Thyroid gland (tissue), 4 donors: ENCODE results near the gene DYDC2. TPM values are rescaled to one million over a fixed set of nuclear protein-coding genes. Genes with fewer than 3 reads are reported as not detected.

Experiments
- DNase-seq, 2 donors: peaks; one replicate each; pipeline ENCODE4 v3.0.0-alpha.2; 2019
- H3K27ac ChIP-seq, 3 donors: fragments of 200-600 bp; sonication (generic); 1 replicate in 2 of 3; 2 replicates in 1 of 3; pipeline ENCODE4 v1.5.1; 2016 to 2019; ENCODE audit warnings: mild to moderate bottlenecking in 1 of 3, moderate library complexity in 1 of 3
- H3K27me3 ChIP-seq: fragments of 200-600 bp; sonication (generic); one replicate; pipeline ENCODE4 v1.5.1; 2019
- H3K36me3 ChIP-seq, 2 donors: fragments of 200-600 bp; sonication (generic); one replicate each; pipeline ENCODE4 v1.5.1; 2016 to 2019
- H3K4me1 ChIP-seq, 2 donors: fragments of 200-600 bp; sonication (generic); one replicate each; pipeline ENCODE4 v1.5.1; 2017 to 2019
- H3K4me3 ChIP-seq, 3 donors: fragments of 200-600 bp; sonication (generic); replicated peaks in 1 of 3; 1 replicate in 2 of 3; 2 replicates in 1 of 3; pipeline ENCODE4 v1.5.1; 2016; ENCODE audit warnings: mild to moderate bottlenecking in 1 of 3
- H3K9me3 ChIP-seq: fragments of 200-600 bp; sonication (generic); one replicate; pipeline ENCODE4 v1.5.1; 2017
- POLR2A ChIP-seq, 2 donors: fragments of 450-650 bp; IDR thresholded peaks; one replicate each; pipeline ENCODE4 v1.6.1; 2017; ENCODE audit warnings: antibody characterized with exemption in 2 of 2, mild to moderate bottlenecking in 2 of 2, moderate library complexity in 1 of 2
- WGBS, 2 donors: methylation state at CpG; one replicate each; pipeline ENCODE4 v1.1.5; 2017; 5-methylcytosine and 5-hydroxymethylcytosine counted together
- intact Hi-C: fragments of 100-400 bp; cut with DNase I; formaldehyde crosslinking; loops from one replicate; pipeline ENCODE4 v1.15.1; 2023
- total RNA-seq, 4 donors: library from RNA; depleted of rRNA; stranded (reverse); fragments of >200 nt; gene quantifications; one replicate each; pipeline ENCODE4 v1.2.3, GENCODE V29; 2016
- TF ChIP-seq, protein P1 (sequence below), 6 experiments: fragments of 200-600 bp in 3 of 6; fragments of 450-650 bp in 3 of 6; sonication (generic) in 3 of 6; IDR thresholded peaks; one replicate each; pipeline ENCODE4 v1.5.1; 2016 to 2019; ENCODE audit warnings: antibody characterized with exemption in 6 of 6, mild to moderate bottlenecking in 2 of 6, inconsistent platforms in 1 of 6, moderate library complexity in 1 of 6

Gene DYDC2, protein sequence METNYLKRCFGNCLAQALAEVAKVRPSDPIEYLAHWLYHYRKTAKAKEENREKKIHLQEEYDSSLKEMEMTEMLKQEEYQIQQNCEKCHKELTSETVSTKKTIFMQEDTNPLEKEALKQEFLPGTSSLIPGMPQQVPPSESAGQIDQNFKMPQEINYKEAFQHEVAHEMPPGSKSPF
- not detected for total RNA-seq

DNA sequence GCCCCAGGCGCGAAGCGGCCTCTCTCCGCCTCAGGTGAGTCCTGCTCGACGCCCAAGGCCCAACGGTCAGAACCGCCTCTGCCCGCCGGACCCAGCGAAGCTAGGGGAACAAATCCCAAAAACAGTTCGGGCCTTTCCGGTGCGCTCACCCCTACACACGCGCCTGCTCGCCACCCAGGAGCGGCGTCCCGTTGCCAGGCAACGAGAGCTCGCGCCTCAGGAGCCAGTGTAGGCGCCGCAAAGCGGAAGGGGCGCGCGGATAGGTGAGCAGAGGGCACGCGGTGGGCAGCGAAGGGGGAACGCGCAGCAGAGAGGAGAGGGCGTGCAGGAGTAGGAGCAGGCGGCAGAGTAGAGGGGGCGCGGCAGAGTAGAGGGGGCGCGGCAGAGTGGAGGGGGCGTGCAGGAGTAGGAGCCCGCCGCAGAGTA lies at the start of gene DYDC2, which contains the start of gene DYDC1:
DYDC2 (plus strand) TSS at position 219 of the 426 bp plus-strand sequence. CDS start 5,663 bp downstream, outside the sequence.
DYDC1 (minus strand) TSS at position 193 of the 426 bp plus-strand sequence. CDS start 4,154 bp downstream, outside the sequence.
- Histone ChIP-seq H3K27ac (no peak within 1 kb of the TSS), H3K9me3 (no peaks in the 10 kb centered on the region), H3K36me3 (no peaks in the 10 kb centered on the region), H3K4me3 (peak within 1 kb of the TSS in 1 of 3 donors; percentile 37), H3K27me3 (no peaks in the 10 kb centered on the region), H3K4me1 (peaks cover 4 to 6% of the 10 kb centered on the region in 2 donors)
- peak; percentile 64 to 76 for DNase-seq
- intact Hi-C loops, result no loop called here
- WGBS, 2 donors, result 0 to 1% methylated on average over 22 to 24 of the region's 43 CpGs
- TF ChIP-seq, protein P1, sequence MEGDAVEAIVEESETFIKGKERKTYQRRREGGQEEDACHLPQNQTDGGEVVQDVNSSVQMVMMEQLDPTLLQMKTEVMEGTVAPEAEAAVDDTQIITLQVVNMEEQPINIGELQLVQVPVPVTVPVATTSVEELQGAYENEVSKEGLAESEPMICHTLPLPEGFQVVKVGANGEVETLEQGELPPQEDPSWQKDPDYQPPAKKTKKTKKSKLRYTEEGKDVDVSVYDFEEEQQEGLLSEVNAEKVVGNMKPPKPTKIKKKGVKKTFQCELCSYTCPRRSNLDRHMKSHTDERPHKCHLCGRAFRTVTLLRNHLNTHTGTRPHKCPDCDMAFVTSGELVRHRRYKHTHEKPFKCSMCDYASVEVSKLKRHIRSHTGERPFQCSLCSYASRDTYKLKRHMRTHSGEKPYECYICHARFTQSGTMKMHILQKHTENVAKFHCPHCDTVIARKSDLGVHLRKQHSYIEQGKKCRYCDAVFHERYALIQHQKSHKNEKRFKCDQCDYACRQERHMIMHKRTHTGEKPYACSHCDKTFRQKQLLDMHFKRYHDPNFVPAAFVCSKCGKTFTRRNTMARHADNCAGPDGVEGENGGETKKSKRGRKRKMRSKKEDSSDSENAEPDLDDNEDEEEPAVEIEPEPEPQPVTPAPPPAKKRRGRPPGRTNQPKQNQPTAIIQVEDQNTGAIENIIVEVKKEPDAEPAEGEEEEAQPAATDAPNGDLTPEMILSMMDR (IDR thresholded peaks at IDR 0.05), result no peak
- no peak for TF ChIP-seq POLR2A (IDR thresholded peaks at IDR 0.05)

DNA sequence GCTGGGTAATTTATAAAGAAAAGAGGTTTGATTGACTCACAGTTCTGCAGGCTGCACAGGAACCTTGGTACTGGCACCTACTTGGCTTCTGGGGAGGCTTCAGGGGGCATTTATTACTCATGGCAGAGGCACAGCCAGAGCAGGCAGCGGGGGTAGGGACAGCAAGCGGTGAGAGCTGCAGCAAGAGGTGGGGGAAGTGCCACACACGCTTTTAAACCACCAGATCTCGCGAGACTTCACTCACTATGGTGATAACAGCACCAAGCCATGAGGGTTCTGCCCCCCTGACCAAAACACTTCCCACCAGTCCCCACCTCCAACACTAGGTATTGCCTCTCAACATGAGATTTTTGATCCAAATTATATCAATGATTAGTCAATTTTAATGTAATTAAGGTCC lies 43.1 kb upstream of the DYDC2 start:
- Histone ChIP-seq H3K27ac (no peak overlapping the region), H3K27me3 (no peaks in the 10 kb centered on the region), H3K9me3 (no peaks in the 10 kb centered on the region), H3K4me3 (no peak overlapping the region), H3K4me1 (no peaks in the 10 kb centered on the region), H3K36me3 (no peaks in the 10 kb centered on the region)
- intact Hi-C loops, result no loop called here
- TF ChIP-seq, protein P1 (IDR thresholded peaks at IDR 0.05), result no peak
- TF ChIP-seq POLR2A (IDR thresholded peaks at IDR 0.05), result no peak
- no peak for DNase-seq
- 71 to 91% methylated on average over 5 of the region's 5 CpGs for WGBS, 2 donors

DNA sequence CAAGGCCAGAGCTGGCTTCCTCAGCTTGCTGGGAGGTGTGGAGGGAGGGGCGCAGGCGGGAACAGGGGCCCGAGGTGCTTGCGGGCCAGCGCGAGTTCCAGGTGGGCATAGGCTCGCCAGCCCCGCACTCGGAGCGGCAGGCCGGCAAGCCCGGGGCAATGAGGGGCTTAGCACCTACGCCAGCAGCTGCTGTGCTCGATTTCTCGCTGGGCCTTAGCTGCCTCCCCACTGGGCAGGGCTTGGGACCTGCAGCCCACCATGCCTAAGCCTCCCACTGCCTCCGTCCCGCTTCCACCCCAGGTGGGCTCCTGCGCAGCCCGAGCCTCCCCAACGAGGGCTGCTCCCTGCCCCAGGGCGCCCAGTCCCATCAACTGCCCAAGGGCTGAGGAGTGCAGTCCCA lies 41.2 kb upstream of the DYDC2 start:
- TF ChIP-seq POLR2A (IDR thresholded peaks at IDR 0.05), result no peak
- TF ChIP-seq, protein P1 (IDR thresholded peaks at IDR 0.05), result no peak
- Histone ChIP-seq H3K9me3 (no peaks in the 10 kb centered on the region), H3K4me3 (no peak overlapping the region), H3K27me3 (no peaks in the 10 kb centered on the region), H3K27ac (no peak overlapping the region), H3K36me3 (no peaks in the 10 kb centered on the region), H3K4me1 (no peaks in the 10 kb centered on the region)
- DNase-seq, result no peak
- WGBS, 2 donors, result 94 to 98% methylated on average over 7 to 18 of the region's 21 CpGs
- intact Hi-C loops, result no loop called here

DNA sequence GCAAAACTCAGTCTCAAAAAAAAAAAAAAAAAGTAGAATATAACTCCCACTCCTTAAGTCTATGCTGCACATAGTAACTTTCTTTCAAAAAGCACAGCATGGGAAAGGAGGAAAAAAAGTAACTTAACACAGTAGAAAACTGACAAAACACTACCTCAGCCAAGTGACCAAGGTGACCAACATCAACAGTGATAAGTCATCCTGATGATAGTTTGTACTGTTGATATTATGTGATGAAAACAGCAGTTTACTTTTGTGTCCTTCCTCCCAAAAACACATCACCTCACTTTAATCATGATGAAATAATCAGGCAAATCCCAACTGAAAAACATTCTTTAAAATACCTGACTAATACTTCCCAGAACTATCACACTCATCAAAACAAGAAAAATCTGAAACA lies 37.8 kb upstream of the DYDC2 start:
- H3K36me3 ChIP-seq, result no peaks in the 10 kb centered on the region
- TF ChIP-seq POLR2A (IDR thresholded peaks at IDR 0.05), result no peak
- TF ChIP-seq, protein P1 (IDR thresholded peaks at IDR 0.05), result no peak
- no peak for DNase-seq

DNA sequence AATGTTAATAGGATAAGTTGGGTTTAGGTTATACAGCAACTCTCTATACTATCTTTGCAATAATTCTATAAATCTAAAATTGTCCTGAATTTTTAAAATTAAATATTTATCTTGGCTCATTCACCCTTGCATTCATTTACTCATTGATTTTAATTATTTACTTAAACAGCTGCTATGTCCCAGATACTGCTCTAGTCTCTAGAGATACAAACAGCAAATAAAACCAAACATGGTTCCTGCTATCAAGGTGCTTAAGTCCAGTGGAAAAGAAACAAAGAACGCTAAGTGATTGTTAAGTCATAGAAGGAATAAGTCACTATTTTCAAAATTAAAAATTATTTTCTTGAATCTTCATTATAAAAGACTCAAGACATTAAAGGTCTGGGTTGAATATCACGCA lies 37.3 kb upstream of the DYDC2 start:
- Histone ChIP-seq H3K27me3 (no peaks in the 10 kb centered on the region), H3K4me1 (no peaks in the 10 kb centered on the region), H3K4me3 (no peak overlapping the region), H3K9me3 (no peaks in the 10 kb centered on the region), H3K36me3 (no peaks in the 10 kb centered on the region), H3K27ac (no peak overlapping the region)
- intact Hi-C loops, result no loop called here
- DNase-seq, result no peak
- 76 to 79% methylated on average over 2 of the region's 2 CpGs for WGBS, 2 donors
- TF ChIP-seq, protein P1 (IDR thresholded peaks at IDR 0.05), result no peak

More for the DNA sequence above, 37.8 kb upstream of the DYDC2 start:
- Histone ChIP-seq H3K27me3 (no peaks in the 10 kb centered on the region), H3K4me1 (no peaks in the 10 kb centered on the region), H3K9me3 (no peaks in the 10 kb centered on the region), H3K4me3 (no peak overlapping the region), H3K27ac (no peak overlapping the region)
- intact Hi-C loops, result no loop called here
